Measurements from ENCODE around the gene GAB2. TPM values are rescaled to one million over a fixed set of nuclear protein-coding genes. Genes with fewer than 3 reads are reported as not detected.

Gene GAB2
- total RNA-seq, 2 experiments from 2014 or later: 1.4 to 1.8 TPM

DNA sequence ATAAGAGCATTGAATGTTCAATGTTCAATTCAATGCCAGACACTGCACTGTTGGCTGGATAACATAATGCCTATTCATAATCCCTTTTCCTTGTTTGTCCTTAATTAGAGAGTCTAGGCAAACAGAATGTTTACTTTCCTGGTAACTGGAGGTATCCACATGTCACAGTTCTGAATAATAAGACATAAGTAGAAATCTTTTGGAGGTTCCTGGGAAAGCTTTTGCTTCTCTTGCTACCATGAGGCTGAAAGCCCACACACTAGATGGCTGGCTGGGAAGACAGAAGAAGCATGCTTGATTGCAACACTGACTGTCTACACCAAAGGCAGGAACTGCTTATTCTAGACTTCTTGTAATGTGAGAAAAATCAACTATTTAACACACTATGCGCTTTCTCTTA is 79.5 kb downstream of the GAB2 start:
- no peaks in the 10 kb centered on the region for H3K9me3 Mint-ChIP-seq
- ATAC-seq (no peak), DNase-seq (no peak)
- intact Hi-C loops (cut with micrococcal nuclease): no loop called here
- ChIA-PET POLR2A (interaction anchor here (0.6 kb wide), 1 partner anchor 68 kb away, joined by 3 read pairs; no protein-coding TSS in a partner anchor), CTCF (no interaction called here)
- H3K27me3 Mint-ChIP-seq: peaks cover 10% of the 10 kb centered on the region
- TF ChIP-seq, protein P1, sequence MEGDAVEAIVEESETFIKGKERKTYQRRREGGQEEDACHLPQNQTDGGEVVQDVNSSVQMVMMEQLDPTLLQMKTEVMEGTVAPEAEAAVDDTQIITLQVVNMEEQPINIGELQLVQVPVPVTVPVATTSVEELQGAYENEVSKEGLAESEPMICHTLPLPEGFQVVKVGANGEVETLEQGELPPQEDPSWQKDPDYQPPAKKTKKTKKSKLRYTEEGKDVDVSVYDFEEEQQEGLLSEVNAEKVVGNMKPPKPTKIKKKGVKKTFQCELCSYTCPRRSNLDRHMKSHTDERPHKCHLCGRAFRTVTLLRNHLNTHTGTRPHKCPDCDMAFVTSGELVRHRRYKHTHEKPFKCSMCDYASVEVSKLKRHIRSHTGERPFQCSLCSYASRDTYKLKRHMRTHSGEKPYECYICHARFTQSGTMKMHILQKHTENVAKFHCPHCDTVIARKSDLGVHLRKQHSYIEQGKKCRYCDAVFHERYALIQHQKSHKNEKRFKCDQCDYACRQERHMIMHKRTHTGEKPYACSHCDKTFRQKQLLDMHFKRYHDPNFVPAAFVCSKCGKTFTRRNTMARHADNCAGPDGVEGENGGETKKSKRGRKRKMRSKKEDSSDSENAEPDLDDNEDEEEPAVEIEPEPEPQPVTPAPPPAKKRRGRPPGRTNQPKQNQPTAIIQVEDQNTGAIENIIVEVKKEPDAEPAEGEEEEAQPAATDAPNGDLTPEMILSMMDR (IDR thresholded peaks at IDR 0.05): no peak
- no peak overlapping the region for H3K4me3 Mint-ChIP-seq
- H3K36me3 Mint-ChIP-seq (ENCODE audit: low read depth): no peaks in the 10 kb centered on the region
- peaks cover 18% of the 10 kb centered on the region for H3K4me1 Mint-ChIP-seq (ENCODE audit: low read depth)
- no peak overlapping the region for H3K27ac Mint-ChIP-seq

DNA sequence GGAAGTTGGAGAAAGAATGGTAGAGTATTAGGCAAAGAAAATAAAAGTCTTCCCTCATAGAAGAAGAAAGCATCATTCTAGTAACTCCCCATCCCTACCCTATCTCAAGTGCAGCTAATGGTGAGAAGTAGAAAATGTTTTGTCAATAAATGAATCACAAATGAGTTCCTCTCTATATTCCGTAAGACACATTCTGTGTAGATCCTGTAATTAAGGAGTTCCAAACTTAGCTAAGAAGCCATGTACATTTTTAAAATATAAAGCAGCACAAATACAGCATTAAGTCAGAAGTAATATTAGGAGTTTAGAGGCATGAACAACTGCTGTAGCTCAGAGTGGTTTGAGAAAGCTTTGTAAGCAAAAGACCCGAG is 80.1 kb downstream of the GAB2 start:
- Mint-ChIP-seq H3K27me3 (peaks cover 9% of the 10 kb centered on the region), H3K27ac (no peak overlapping the region), H3K4me3 (no peak overlapping the region), H3K4me1 (ENCODE audit: low read depth) (peaks cover 20% of the 10 kb centered on the region), H3K9me3 (no peaks in the 10 kb centered on the region), H3K36me3 (ENCODE audit: low read depth) (no peaks in the 10 kb centered on the region)
- DNase-seq: no peak
- no peak for ATAC-seq
- POLR2A ChIA-PET: no interaction called here
- CTCF ChIA-PET: no interaction called here
- TF ChIP-seq, protein P1 (IDR thresholded peaks at IDR 0.05): no peak
- intact Hi-C loops (cut with micrococcal nuclease): no loop called here

DNA sequence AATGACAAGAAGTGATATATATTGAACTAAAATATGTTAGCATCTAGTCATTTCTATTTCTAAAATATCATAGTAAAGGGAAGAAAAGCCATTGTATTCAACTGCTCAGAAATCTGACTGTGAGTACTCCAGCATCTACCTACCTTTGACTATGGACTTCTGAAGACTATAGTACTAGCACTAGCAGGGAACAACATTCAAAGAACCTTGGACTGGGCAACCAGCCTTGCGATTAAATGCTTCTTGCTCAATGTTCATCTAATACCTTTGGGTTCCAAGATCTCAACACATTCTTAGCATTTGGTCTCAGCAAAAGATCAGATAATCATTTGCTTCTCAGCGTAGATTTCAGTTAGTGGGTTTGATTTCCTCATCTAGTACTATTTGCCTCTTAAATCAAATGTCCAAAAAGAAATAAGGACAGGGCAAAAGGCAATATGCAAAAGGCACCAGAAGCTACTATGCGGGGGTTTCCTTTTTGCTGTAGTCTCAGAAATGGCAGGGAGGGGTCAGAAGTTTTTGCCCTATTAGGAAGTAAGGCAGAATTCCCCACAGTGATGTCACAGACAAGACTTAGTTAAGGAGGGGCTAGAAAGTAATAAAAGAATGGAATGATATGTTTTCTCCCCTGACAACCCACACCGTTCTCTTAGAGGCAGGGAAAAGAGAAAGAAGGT is 80.6 kb downstream of the GAB2 start:
- ATAC-seq: no peak
- H3K27me3 Mint-ChIP-seq: peaks cover 9% of the 10 kb centered on the region
- CTCF ChIA-PET: no interaction called here
- H3K36me3 Mint-ChIP-seq (ENCODE audit: low read depth): no peaks in the 10 kb centered on the region
- no peaks in the 10 kb centered on the region for H3K9me3 Mint-ChIP-seq
- intact Hi-C loops (cut with micrococcal nuclease): no loop called here
- no peak for DNase-seq
- no peak overlapping the region for H3K27ac Mint-ChIP-seq
- H3K4me3 Mint-ChIP-seq: no peak overlapping the region
- TF ChIP-seq, protein P1 (IDR thresholded peaks at IDR 0.05): no peak
- POLR2A ChIA-PET: no interaction called here
- peaks cover 26% of the 10 kb centered on the region for H3K4me1 Mint-ChIP-seq (ENCODE audit: low read depth)

DNA sequence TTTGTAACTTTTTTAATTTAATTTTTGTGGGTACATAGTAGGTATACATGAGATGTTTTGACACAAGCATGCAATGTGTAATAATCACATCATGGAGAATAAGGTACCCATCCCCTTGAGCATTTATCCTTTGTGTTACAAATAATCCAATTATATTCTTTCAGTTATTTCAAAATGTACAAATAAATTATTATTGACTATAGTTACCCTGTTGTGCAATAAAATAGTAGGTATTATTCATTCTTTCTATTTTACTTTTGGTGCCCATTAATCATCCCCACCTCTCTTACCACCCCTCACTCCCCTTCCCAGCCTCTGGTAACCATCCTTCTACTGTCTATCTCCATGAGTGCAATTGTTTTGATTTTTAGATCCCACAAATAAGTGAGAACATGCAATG is 83.5 kb downstream of the GAB2 start:
- Mint-ChIP-seq H3K4me3 (no peak overlapping the region), H3K4me1 (ENCODE audit: low read depth) (peaks cover 14% of the 10 kb centered on the region), H3K9me3 (no peaks in the 10 kb centered on the region), H3K27ac (no peak overlapping the region), H3K36me3 (ENCODE audit: low read depth) (no peaks in the 10 kb centered on the region), H3K27me3 (peaks cover 4% of the 10 kb centered on the region)
- ChIA-PET POLR2A (no interaction called here), CTCF (no interaction called here)
- intact Hi-C loops (cut with micrococcal nuclease): no loop called here
- DNase-seq (no peak), ATAC-seq (no peak)
- TF ChIP-seq, protein P1 (IDR thresholded peaks at IDR 0.05): no peak

DNA sequence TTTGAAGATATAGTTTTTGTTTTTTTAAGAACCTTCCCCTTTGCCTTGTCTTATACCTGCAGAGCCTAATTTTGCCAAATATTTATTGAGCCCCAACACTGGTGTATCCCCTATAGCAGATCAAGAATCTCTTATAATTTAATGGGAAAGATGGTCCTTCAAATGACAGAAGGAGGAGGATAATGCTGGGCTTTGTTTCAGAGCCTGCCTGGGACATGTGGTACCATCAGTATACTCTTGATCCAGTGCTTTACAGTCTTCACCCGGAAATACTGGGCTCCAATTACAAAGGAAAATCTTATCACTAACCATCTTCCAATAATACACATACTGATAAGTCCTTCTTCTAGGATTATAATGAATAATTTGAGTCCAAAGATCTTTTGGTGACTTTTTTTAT is 84.7 kb downstream of the GAB2 start:
- CTCF ChIA-PET: interaction anchor here (0.9 kb wide), 1 partner anchor 88 kb away, joined by 3 read pairs; no protein-coding TSS in a partner anchor
- no peak for DNase-seq
- Mint-ChIP-seq H3K4me1 (ENCODE audit: low read depth) (peaks cover 14% of the 10 kb centered on the region), H3K27ac (no peak overlapping the region), H3K9me3 (no peaks in the 10 kb centered on the region), H3K4me3 (no peak overlapping the region), H3K36me3 (ENCODE audit: low read depth) (no peaks in the 10 kb centered on the region), H3K27me3 (peaks cover 4% of the 10 kb centered on the region)
- ATAC-seq: no peak
- TF ChIP-seq, protein P1 (IDR thresholded peaks at IDR 0.05): no peak
- POLR2A ChIA-PET: interaction anchor here (0.7 to 1.0 kb wide), 2 partner anchors 14 to 261 kb away, joined by 3 to 4 read pairs; no protein-coding TSS in a partner anchor
- intact Hi-C loops (cut with micrococcal nuclease): no loop called here

Measured in activated CD8-positive, alpha-beta T cell treated with anti-CD3 and anti-CD28 coated beads for 36 hours (primary cell).